ENCODE data around the gene THAP2.

DNA sequence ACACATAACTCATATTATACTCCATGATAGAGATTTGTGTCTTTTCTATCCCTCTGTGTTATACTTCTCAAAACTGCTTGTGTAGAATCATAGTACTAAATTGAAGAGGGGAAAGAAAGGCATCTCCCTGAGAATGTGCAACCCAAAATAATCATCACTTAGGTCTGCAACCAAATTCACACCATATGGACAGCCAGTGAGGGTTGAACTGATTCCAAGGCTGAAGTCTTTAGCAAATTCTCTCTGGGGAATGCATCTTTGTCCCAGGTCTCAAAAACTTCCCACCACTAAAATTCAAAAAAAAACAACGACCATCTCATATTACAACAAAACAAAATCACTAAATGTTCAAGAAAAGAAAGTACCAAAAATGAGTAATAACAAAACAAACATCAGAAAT lies 11.4 kb upstream of the THAP2 start:
- TF ChIP-seq, protein P1, sequence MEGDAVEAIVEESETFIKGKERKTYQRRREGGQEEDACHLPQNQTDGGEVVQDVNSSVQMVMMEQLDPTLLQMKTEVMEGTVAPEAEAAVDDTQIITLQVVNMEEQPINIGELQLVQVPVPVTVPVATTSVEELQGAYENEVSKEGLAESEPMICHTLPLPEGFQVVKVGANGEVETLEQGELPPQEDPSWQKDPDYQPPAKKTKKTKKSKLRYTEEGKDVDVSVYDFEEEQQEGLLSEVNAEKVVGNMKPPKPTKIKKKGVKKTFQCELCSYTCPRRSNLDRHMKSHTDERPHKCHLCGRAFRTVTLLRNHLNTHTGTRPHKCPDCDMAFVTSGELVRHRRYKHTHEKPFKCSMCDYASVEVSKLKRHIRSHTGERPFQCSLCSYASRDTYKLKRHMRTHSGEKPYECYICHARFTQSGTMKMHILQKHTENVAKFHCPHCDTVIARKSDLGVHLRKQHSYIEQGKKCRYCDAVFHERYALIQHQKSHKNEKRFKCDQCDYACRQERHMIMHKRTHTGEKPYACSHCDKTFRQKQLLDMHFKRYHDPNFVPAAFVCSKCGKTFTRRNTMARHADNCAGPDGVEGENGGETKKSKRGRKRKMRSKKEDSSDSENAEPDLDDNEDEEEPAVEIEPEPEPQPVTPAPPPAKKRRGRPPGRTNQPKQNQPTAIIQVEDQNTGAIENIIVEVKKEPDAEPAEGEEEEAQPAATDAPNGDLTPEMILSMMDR (IDR thresholded peaks at IDR 0.05), result no peak
- TF ChIP-seq EP300 (IDR thresholded peaks at IDR 0.05), result no peak
- no peak for TF ChIP-seq POLR2A (IDR thresholded peaks at IDR 0.05)
- TF ChIP-seq POLR2AphosphoS5 (IDR thresholded peaks at IDR 0.05), result no peak
